Dedifferentiated amniotic fluid mesenchymal stem cell (primary cell): ENCODE results near the gene TMPRSS3.

ENCODE experiments used
- DNase-seq: peaks from one replicate; pipeline ENCODE4 v3.0.0-alpha.2; 2016; ENCODE audit errors: extremely low spot score

TMPRSS3 gene

GRCh38 chr21:42331660-42332059 is 64.2 kb downstream of the TMPRSS3 start:
- DNase-seq, result no peak

- no peak for DNase-seq
These were observed 65.2 kb downstream of the TMPRSS3 start for GRCh38 chr21:42330380-42331371.

- no peak for DNase-seq
These were observed 71.0 kb downstream of the TMPRSS3 start for GRCh38 chr21:42324896-42325295.
